Measurements from ENCODE around the gene RMND5A.

DNA sequence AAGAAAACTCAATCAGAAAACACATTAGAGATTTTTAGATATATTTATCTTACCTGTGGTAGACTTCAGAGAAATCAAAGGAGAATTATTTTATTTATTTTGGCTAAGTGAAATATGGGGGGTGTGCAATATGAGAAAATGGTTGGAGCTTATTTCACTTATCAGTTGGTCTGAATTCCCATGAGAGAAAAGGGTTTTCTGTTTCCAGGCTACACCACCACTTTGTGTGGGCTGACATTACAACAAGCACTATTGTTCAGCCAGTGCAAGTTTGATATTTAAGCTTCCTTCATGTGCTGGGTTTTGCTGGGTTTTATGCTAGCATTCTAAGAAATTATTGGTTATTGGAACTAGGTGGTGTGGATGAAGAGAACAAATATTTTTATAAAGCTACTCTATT lies 33.5 kb downstream of the RMND5A start:
- TF ChIP-seq, protein P1, sequence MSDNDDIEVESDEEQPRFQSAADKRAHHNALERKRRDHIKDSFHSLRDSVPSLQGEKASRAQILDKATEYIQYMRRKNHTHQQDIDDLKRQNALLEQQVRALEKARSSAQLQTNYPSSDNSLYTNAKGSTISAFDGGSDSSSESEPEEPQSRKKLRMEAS (IDR thresholded peaks at IDR 0.05), result no peak
- TF ChIP-seq CREB1 (IDR thresholded peaks at IDR 0.05; ENCODE audit: low read depth) (no peak), YY1 (IDR thresholded peaks at IDR 0.05; ENCODE audit: low read depth) (no peak), CEBPB (IDR thresholded peaks at IDR 0.05) (no peak), TEAD4 (IDR thresholded peaks at IDR 0.05) (no peak), EP300 (IDR thresholded peaks at IDR 0.05; ENCODE audit: borderline replicate concordance) (no peak), TCF12 (IDR thresholded peaks at IDR 0.05; ENCODE audit: low read depth) (no peak), TAF1 (IDR thresholded peaks at IDR 0.05; ENCODE audit: low read depth) (no peak), NFIC (IDR thresholded peaks at IDR 0.05) (no peak), RAD21 (IDR thresholded peaks at IDR 0.05; ENCODE audit: low read depth) (no peak), EGR1 (IDR thresholded peaks at IDR 0.05) (no peak), FOXM1 (IDR thresholded peaks at IDR 0.05; ENCODE audit: borderline replicate concordance, low read depth) (no peak), ZBTB7A (IDR thresholded peaks at IDR 0.05; ENCODE audit: low read depth) (no peak)
- TF ChIP-seq, protein P2, sequence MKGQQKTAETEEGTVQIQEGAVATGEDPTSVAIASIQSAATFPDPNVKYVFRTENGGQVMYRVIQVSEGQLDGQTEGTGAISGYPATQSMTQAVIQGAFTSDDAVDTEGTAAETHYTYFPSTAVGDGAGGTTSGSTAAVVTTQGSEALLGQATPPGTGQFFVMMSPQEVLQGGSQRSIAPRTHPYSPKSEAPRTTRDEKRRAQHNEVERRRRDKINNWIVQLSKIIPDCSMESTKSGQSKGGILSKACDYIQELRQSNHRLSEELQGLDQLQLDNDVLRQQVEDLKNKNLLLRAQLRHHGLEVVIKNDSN (IDR thresholded peaks at IDR 0.05), result no peak
